Breast epithelium (tissue), 4 donors: ENCODE results near the gene ATP8B3. TPM values are rescaled to one million over a fixed set of nuclear protein-coding genes. Genes with fewer than 3 reads are reported as not detected.

Source experiments
- DNase-seq, 2 donors: peaks; one replicate each; pipeline ENCODE4 v3.0.0-alpha.2; 2019; ENCODE audit warnings: low spot score in 2 of 2
- H3K27ac ChIP-seq, 2 donors: fragments of 200-600 bp; sonication (generic) in 1 of 2; one replicate each; pipeline ENCODE4 v1.5.1; 2016 to 2019; ENCODE audit warnings: mild to moderate bottlenecking in 1 of 2
- H3K27me3 ChIP-seq, 2 donors: fragments of 200-600 bp; sonication (generic) in 1 of 2; one replicate each; pipeline versions ENCODE4 v1.5.1 to v1.6.0; 2017 to 2019; ENCODE audit warnings: control low read depth in 1 of 2, mild to moderate bottlenecking in 1 of 2
- H3K36me3 ChIP-seq: fragments of 200-600 bp; one replicate; pipeline ENCODE4 v1.5.1; 2019
- H3K4me1 ChIP-seq, 2 donors: fragments of 200-600 bp; sonication (generic); one replicate each; pipeline ENCODE4 v1.5.1; 2016 to 2019; ENCODE audit warnings: control low read depth in 1 of 2
- H3K4me3 ChIP-seq, 3 donors: fragments of 200-600 bp; sonication (generic); 1 replicate in 2 of 3; 2 replicates in 1 of 3; pipeline ENCODE4 v1.5.1; 2016 to 2019; ENCODE audit warnings: mild to moderate bottlenecking in 3 of 3, moderate library complexity in 2 of 3
- H3K9me3 ChIP-seq, 2 donors: fragments of 200-600 bp; sonication (generic) in 1 of 2; one replicate each; pipeline ENCODE4 v1.5.1; 2016 to 2019; ENCODE audit warnings: control low read depth in 1 of 2
- POLR2A ChIP-seq: fragments of 450-650 bp; IDR thresholded peaks from one replicate; pipeline ENCODE4 v1.6.1; 2016; ENCODE audit warnings: antibody characterized with exemption, mild to moderate bottlenecking, moderate library complexity
- POLR2AphosphoS5 ChIP-seq, 3 donors: sonication (generic); formaldehyde crosslinking; IDR thresholded peaks; one replicate each; pipeline ENCODE4 v1.6.1; 2017; ENCODE audit warnings: antibody characterized with exemption in 3 of 3
- intact Hi-C: fragments of 100-400 bp; cut with DNase I; formaldehyde crosslinking; loops from one replicate; pipeline ENCODE4 v1.15.1; 2023; ENCODE audit warnings: low total_unique reads
- total RNA-seq, 3 donors: library from RNA; depleted of rRNA; stranded (reverse); fragments of >200 nt; gene quantifications; one replicate each; pipeline ENCODE4 v1.1.0, GENCODE V29; 2016
- TF ChIP-seq, protein P1 (sequence below), 3 donors: fragments of 450-650 bp; IDR thresholded peaks; one replicate each; pipeline ENCODE4 v1.5.1; 2016 to 2017; ENCODE audit warnings: antibody characterized with exemption in 3 of 3, mild to moderate bottlenecking in 3 of 3, moderate library complexity in 3 of 3

ATP8B3 gene
- total RNA-seq, 3 donors from 2014 or later = 0.66 to 1.4 (median 1.0) TPM

DNA sequence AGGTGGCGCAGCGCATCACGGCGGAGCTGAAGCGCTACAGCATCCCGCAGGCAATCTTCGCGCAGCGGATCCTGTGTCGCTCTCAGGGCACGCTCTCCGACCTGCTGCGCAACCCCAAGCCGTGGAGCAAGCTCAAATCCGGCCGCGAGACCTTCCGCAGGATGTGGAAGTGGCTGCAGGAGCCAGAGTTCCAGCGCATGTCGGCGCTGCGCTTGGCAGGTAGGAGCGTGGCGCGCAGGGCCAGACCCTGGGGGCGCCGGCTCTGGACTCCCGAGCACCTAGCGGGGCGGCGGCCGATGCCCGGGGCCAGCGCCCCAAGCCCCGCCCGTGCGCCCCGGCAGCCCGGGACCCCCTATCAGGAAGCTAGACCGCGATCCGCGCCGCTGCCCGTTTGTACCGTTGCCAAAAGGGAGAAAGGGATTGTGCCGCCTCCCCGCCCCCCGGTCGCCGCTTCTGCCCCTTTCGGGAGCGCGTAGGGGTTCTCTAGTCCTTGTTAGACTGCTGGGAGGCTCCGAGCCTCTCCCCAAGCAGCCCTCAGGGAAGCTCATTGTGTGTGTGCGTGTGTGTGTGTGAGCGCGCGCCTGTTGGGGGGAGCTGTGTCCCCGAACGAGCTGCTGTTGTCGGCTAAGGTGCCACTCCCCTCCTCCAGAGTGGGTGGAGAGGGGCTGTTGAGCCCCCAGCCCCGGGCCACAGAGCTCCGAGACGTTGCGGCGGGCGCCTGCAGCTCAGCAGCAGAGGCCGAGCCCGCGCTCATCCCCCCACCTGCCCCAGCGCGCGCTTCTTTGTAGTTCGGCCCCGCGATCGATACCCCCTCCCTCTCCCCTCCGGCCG is 57.2 kb downstream of the ATP8B3 start:
- intact Hi-C loops = loop anchor here (10.0 kb wide), 1 partner anchor 80 kb away; no protein-coding TSS in a partner anchor
- H3K27me3 ChIP-seq = peaks cover 23 to 88% of the 10 kb centered on the region in 2 donors
- no peak overlapping the region for H3K4me3 ChIP-seq
- H3K9me3 ChIP-seq = no peaks in the 10 kb centered on the region
- TF ChIP-seq POLR2AphosphoS5 (IDR thresholded peaks at IDR 0.05) (no peak), POLR2A (no peak)
- TF ChIP-seq, protein P1, sequence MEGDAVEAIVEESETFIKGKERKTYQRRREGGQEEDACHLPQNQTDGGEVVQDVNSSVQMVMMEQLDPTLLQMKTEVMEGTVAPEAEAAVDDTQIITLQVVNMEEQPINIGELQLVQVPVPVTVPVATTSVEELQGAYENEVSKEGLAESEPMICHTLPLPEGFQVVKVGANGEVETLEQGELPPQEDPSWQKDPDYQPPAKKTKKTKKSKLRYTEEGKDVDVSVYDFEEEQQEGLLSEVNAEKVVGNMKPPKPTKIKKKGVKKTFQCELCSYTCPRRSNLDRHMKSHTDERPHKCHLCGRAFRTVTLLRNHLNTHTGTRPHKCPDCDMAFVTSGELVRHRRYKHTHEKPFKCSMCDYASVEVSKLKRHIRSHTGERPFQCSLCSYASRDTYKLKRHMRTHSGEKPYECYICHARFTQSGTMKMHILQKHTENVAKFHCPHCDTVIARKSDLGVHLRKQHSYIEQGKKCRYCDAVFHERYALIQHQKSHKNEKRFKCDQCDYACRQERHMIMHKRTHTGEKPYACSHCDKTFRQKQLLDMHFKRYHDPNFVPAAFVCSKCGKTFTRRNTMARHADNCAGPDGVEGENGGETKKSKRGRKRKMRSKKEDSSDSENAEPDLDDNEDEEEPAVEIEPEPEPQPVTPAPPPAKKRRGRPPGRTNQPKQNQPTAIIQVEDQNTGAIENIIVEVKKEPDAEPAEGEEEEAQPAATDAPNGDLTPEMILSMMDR (IDR thresholded peaks at IDR 0.05) = no peak
- H3K4me1 ChIP-seq = peaks cover 0 to 10% of the 10 kb centered on the region in 2 donors
- H3K36me3 ChIP-seq = no peaks in the 10 kb centered on the region
- DNase-seq = no peak
- H3K27ac ChIP-seq = no peak overlapping the region

DNA sequence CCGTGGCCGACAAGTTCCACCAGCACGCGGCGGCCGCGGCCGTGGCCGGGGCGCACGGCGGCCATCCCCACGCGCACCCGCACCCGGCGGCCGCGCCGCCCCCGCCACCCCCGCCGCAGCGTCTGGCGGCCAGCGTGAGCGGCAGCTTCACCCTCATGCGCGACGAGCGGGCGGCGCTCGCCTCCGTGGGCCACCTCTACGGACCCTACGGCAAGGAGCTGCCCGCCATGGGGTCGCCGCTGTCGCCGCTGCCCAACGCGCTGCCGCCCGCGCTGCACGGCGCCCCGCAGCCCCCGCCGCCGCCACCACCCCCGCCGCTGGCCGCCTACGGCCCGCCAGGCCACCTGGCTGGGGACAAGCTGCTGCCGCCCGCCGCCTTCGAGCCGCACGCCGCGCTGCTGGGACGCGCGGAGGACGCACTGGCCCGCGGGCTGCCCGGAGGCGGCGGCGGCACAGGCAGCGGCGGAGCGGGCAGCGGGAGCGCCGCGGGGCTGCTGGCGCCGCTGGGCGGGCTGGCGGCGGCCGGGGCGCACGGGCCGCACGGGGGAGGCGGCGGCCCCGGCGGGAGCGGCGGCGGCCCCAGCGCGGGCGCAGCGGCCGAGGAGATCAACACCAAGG is 57.9 kb downstream of the ATP8B3 start:
- Histone ChIP-seq H3K27me3 (peaks cover 30 to 88% of the 10 kb centered on the region in 2 donors), H3K4me3 (no peak overlapping the region), H3K36me3 (no peaks in the 10 kb centered on the region), H3K27ac (no peak overlapping the region), H3K9me3 (no peaks in the 10 kb centered on the region), H3K4me1 (peaks cover under 1 to 16% of the 10 kb centered on the region in 2 donors)
- DNase-seq = no peak
- no peak for TF ChIP-seq POLR2A
- TF ChIP-seq, protein P1 (IDR thresholded peaks at IDR 0.05) = no peak
- TF ChIP-seq POLR2AphosphoS5 (IDR thresholded peaks at IDR 0.05) = no peak
- intact Hi-C loops = loop anchor here (10.0 kb wide), 1 partner anchor 79 kb away; no protein-coding TSS in a partner anchor

DNA sequence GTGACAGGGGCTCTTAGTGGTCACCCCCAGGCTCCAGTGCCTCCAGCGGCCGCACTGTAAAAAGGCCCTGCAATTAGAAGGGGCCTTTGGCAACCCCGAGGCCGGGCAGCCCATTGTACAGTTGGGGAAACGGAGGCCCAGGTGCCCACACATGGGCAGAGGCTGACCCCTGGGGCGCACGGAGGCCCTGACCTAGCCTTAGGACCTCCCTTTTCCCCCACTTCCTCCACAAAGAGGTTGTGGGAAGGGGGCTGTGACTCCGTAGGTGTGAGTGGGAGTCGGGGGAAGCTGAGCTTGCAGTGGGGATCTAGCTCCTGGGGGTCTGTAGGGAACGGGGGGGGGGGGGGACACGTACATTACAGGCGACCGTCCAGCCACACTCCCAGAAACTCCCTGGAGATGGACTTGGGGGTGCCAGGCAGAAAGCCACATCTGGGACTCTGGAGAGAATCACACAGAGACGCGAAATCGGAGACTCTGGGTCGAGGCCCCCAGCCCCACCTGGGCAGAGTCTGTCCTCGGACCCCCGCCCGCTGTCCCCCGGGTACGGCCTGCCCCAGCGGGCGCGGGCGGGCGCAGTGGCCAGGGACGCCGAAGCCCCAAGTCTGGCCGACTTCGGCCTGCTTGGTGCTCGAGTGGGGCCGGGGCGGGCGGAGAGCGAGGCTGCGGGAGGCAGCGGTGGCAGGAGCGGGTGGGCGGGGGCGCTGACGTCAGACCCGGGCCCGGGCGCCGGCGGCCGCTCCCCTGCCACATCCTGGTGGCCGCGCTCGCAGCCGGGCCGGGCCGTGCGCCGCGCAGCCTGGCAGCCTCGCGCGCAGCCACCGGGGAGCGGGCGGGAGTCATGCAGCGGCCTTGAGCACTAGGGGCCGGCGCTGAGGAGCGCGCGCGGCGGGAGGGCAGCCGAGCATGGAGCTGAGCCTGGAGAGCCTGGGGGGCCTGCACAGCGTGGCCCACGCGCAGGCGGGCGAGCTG is 59.0 kb downstream of the ATP8B3 start, which contains the start of gene ONECUT3:
ONECUT3 (plus strand) TSS at position 750 of the 972 bp plus-strand sequence; CDS start at position 907, 157 bp downstream.
- no peak for DNase-seq
- no peak within 1 kb of the TSS for H3K27ac ChIP-seq
- H3K4me1 ChIP-seq = peaks cover 6 to 16% of the 10 kb centered on the region in 2 donors
- intact Hi-C loops = loop anchor here (10.0 kb wide), 1 partner anchor 78 kb away; no protein-coding TSS in a partner anchor
- H3K27me3 ChIP-seq = peaks cover 35 to 88% of the 10 kb centered on the region in 2 donors
- no peaks in the 10 kb centered on the region for H3K9me3 ChIP-seq
- H3K4me3 ChIP-seq = no peak within 1 kb of the TSS
- TF ChIP-seq POLR2A = no peak
- no peak for TF ChIP-seq POLR2AphosphoS5 (IDR thresholded peaks at IDR 0.05)
- TF ChIP-seq, protein P1 (IDR thresholded peaks at IDR 0.05) = no peak
- no peaks in the 10 kb centered on the region for H3K36me3 ChIP-seq

DNA sequence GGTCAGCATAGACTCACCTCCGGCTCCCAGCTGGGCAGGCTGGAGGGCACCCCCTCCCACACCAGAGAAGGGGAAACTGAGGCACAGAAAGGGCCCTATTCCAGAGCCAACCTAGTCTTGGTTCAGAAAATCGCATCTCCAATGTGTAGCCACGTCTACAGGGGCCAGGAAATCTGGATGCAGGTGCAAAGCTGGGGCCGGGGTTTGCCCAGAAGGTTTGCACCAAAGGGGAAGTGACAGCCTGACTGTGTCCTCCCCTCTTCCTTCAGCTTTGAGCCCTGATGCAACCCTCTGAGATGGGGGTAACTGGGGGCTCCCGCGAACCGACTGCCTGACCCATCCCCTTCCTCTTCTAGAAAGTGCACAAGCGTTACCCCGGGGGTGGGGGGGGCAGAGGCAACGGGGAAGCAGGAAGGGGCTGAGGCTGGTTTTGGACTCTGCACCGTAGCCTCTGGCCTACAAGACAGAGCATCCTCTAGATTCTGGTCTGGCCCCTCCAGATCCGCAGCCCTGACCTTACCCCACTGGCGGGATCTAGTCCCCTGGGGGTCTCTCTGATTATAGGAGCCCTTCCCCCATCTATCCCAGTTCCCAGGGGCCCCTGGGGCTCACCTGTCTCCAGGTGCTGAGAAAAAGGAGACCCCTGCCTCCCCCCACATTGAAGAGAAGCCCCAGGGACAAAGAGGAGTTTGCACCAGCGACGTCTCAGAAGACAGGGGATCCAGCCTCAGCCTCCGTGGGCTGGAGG is 59.9 kb downstream of the ATP8B3 start:
- no peak overlapping the region for H3K4me3 ChIP-seq
- DNase-seq = no peak
- H3K27me3 ChIP-seq = peaks cover 34 to 88% of the 10 kb centered on the region in 2 donors
- TF ChIP-seq POLR2AphosphoS5 (IDR thresholded peaks at IDR 0.05) (no peak), POLR2A (no peak)
- peaks cover 6 to 16% of the 10 kb centered on the region in 2 donors for H3K4me1 ChIP-seq
- intact Hi-C loops = loop anchor here (10.0 kb wide), 1 partner anchor 77 kb away; no protein-coding TSS in a partner anchor
- H3K9me3 ChIP-seq = no peaks in the 10 kb centered on the region
- H3K27ac ChIP-seq = no peak overlapping the region
- H3K36me3 ChIP-seq = no peaks in the 10 kb centered on the region
